Measurements from ENCODE around the gene SLC35A5. TPM values are rescaled to one million over a fixed set of nuclear protein-coding genes. Genes with fewer than 3 reads are reported as not detected.

Gene SLC35A5
- total RNA-seq, 1 experiment from 2014 or later, result 39.2 TPM

DNA sequence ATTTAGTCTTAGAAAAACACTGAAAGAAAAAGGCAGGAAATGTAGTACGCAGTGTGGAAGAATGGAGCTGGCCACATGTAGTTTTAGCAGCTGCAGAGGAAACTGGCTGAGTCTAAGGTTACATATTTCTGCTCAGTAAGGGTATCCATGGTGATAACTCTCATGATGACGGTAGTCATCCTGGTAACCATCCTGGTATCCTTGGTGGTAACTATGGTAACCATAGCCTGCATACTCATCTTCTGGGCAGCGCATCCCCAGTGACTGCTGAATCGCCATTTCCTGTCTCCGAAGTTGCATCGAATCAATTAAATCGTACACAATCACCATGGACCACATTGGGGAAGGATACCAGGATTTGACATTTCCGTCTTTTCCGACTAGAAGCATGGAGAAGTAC is 43.4 kb downstream of the SLC35A5 start:
- Mint-ChIP-seq H3K4me3 (no peak overlapping the region), H3K27ac (no peak overlapping the region), H3K36me3 (no peaks in the 10 kb centered on the region), H3K4me1 (0 out of 2 replicates have a peak, but pooled peaks cover 3% of the 10 kb centered on the region), H3K27me3 (ENCODE audit: low read depth) (no peaks in the 10 kb centered on the region), H3K9me3 (no peaks in the 10 kb centered on the region)
- ChIA-PET CTCF (interaction anchor here (1.1 kb wide), 1 partner anchor 130 kb away, joined by 3 read pairs; no protein-coding TSS in a partner anchor), POLR2A (no interaction called here)
- TF ChIP-seq HMGXB4 (CRISPR knock-in tag; IDR thresholded peaks at IDR 0.05) (no peak), SMAD3 (CRISPR knock-in tag; IDR thresholded peaks at IDR 0.05; ENCODE audit: borderline replicate concordance) (no peak), ZNF396 (CRISPR knock-in tag; IDR thresholded peaks at IDR 0.05; ENCODE audit: borderline replicate concordance) (no peak), TCF7 (CRISPR knock-in tag; IDR thresholded peaks at IDR 0.05; ENCODE audit: low read depth) (no peak), E2F1 (CRISPR knock-in tag; IDR thresholded peaks at IDR 0.05) (no peak), FOXP1 (CRISPR knock-in tag; IDR thresholded peaks at IDR 0.05; ENCODE audit: borderline replicate concordance) (no peak), MXD4 (CRISPR knock-in tag; IDR thresholded peaks at IDR 0.05; ENCODE audit: borderline replicate concordance) (no peak), SP1 (CRISPR knock-in tag; conservative IDR thresholded peaks at IDR 0.05) (no peak), NR3C1 (CRISPR knock-in tag; conservative IDR thresholded peaks at IDR 0.05; ENCODE audit: low read depth) (no peak)
- TF ChIP-seq, protein P1, sequence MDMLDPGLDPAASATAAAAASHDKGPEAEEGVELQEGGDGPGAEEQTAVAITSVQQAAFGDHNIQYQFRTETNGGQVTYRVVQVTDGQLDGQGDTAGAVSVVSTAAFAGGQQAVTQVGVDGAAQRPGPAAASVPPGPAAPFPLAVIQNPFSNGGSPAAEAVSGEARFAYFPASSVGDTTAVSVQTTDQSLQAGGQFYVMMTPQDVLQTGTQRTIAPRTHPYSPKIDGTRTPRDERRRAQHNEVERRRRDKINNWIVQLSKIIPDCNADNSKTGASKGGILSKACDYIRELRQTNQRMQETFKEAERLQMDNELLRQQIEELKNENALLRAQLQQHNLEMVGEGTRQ (CRISPR knock-in tag; IDR thresholded peaks at IDR 0.05), result no peak
- TF ChIP-seq, protein P2, sequence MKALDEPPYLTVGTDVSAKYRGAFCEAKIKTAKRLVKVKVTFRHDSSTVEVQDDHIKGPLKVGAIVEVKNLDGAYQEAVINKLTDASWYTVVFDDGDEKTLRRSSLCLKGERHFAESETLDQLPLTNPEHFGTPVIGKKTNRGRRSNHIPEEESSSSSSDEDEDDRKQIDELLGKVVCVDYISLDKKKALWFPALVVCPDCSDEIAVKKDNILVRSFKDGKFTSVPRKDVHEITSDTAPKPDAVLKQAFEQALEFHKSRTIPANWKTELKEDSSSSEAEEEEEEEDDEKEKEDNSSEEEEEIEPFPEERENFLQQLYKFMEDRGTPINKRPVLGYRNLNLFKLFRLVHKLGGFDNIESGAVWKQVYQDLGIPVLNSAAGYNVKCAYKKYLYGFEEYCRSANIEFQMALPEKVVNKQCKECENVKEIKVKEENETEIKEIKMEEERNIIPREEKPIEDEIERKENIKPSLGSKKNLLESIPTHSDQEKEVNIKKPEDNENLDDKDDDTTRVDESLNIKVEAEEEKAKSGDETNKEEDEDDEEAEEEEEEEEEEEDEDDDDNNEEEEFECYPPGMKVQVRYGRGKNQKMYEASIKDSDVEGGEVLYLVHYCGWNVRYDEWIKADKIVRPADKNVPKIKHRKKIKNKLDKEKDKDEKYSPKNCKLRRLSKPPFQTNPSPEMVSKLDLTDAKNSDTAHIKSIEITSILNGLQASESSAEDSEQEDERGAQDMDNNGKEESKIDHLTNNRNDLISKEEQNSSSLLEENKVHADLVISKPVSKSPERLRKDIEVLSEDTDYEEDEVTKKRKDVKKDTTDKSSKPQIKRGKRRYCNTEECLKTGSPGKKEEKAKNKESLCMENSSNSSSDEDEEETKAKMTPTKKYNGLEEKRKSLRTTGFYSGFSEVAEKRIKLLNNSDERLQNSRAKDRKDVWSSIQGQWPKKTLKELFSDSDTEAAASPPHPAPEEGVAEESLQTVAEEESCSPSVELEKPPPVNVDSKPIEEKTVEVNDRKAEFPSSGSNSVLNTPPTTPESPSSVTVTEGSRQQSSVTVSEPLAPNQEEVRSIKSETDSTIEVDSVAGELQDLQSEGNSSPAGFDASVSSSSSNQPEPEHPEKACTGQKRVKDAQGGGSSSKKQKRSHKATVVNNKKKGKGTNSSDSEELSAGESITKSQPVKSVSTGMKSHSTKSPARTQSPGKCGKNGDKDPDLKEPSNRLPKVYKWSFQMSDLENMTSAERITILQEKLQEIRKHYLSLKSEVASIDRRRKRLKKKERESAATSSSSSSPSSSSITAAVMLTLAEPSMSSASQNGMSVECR (CRISPR knock-in tag; IDR thresholded peaks at IDR 0.05; ENCODE audit: borderline replicate concordance), result no peak
- TF ChIP-seq, protein P3, sequence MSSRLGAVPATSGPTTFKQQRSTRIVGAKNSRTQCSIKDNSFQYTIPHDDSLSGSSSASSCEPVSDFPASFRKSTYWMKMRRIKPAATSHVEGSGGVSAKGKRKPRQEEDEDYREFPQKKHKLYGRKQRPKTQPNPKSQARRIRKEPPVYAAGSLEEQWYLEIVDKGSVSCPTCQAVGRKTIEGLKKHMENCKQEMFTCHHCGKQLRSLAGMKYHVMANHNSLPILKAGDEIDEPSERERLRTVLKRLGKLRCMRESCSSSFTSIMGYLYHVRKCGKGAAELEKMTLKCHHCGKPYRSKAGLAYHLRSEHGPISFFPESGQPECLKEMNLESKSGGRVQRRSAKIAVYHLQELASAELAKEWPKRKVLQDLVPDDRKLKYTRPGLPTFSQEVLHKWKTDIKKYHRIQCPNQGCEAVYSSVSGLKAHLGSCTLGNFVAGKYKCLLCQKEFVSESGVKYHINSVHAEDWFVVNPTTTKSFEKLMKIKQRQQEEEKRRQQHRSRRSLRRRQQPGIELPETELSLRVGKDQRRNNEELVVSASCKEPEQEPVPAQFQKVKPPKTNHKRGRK (CRISPR knock-in tag; IDR thresholded peaks at IDR 0.05; ENCODE audit: borderline replicate concordance), result no peak
- DNase-seq (ENCODE audit: low spot score), result no peak
- peak; percentile 36; the same call in 1 of the 2 replicates for ATAC-seq

GRCh38 chr3:112606098-112606497 is 44.3 kb downstream of the SLC35A5 start:
- Mint-ChIP-seq H3K36me3 (no peaks in the 10 kb centered on the region), H3K27me3 (ENCODE audit: low read depth) (no peaks in the 10 kb centered on the region), H3K4me1 (0 out of 2 replicates have a peak, but pooled peaks cover 3% of the 10 kb centered on the region), H3K9me3 (no peaks in the 10 kb centered on the region), H3K27ac (no peak overlapping the region), H3K4me3 (no peak overlapping the region)
- ChIA-PET CTCF (interaction anchor here (1.1 kb wide), 1 partner anchor 129 kb away, joined by 3 read pairs; no protein-coding TSS in a partner anchor), POLR2A (no interaction called here)
- DNase-seq (ENCODE audit: low spot score) (no peak), ATAC-seq (no peak)
- TF ChIP-seq ZNF532 (CRISPR knock-in tag; IDR thresholded peaks at IDR 0.05; ENCODE audit: borderline replicate concordance) (no peak), OVOL2 (CRISPR knock-in tag; IDR thresholded peaks at IDR 0.05; ENCODE audit: borderline replicate concordance) (no peak), PRRX2 (CRISPR knock-in tag; IDR thresholded peaks at IDR 0.05) (no peak), STAT6 (CRISPR knock-in tag; conservative IDR thresholded peaks at IDR 0.05; ENCODE audit: low read depth) (no peak), ZNF423 (CRISPR knock-in tag; IDR thresholded peaks at IDR 0.05) (no peak)
